GM19438 (cell line): ENCODE results near the gene SOWAHA.
"Not testable (repeated sequence)": the region's sequence is repeated elsewhere in the genome, so short reads cannot be mapped to it uniquely, and the experiment has no call there.

Source experiments
- ATAC-seq: cut with Tn5 transposase; IDR thresholded peaks from one replicate; pipeline ENCODE4 v1.9.1; 2021; ENCODE audit warnings: low read depth; ENCODE audit not compliant: unreplicated experiment

The SOWAHA gene

DNA sequence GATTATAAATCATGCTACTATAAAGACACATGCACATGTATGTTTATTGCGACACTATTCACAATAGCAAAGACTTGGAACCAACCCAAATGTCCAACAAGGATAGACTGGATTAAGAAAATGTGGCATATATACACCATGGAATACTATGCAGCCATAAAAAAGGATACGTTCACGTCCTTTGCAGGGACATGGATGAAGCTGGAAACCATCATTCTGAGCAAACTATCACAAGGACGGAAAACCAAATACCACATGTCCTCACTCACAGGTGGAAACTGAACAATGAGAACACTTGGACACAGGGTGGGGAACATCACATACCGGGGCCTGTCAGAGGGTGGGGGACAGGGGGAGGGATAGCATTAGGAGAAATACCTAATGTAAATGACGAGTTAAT, 7.2 kb upstream of the SOWAHA start:
- not testable (repeated sequence) for ATAC-seq

DNA sequence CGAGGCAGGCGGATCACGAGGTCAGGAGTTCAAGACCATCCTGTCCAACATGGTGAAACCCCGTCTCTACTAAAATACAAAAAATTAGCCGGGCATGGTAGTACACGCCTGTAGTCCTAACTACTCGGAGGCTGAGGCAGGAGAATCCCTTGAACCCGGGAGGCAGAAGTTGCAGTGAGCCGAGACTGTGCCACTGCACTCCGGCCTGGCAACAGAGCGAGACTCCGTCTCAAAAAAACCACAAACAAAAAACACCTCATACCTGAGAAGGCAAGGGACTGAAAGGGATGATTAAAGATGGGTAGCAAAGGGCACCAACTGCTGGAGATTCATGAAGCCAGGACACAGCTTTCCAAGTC, 6.3 kb upstream of the SOWAHA start:
- not testable (repeated sequence) for ATAC-seq

DNA sequence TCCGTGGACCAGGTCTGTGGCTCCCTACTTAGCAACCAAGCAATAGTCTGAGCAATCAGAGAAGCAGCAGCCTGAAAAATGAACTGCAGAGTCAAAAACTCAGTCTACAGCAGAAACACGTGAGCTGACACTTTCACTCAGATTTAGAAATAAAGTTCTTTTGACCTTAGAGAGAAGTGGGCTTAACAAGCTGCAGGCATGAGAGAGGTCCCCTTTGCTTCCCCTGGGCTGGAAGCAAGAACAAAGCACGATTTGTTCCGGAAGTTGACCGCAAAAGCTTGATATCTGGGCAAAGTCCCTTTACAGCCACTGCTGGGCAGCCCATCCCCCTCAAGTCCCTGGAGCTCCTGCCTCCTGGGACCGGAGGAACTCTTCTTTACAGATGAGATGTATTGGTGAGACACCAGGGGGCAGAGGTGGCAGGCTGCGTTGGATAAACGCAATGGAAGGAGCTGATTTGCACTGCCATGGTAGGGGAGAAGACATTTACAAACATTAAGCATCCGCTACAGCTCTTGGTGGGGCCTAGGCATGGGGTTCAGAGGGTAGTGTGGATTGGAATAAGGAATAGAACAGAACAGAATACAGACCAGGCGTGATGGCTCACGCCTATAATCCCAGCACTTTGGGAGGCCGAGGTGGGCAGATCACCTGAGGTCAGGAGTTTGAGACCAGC, 5.8 kb upstream of the SOWAHA start:
- no peak for ATAC-seq

DNA sequence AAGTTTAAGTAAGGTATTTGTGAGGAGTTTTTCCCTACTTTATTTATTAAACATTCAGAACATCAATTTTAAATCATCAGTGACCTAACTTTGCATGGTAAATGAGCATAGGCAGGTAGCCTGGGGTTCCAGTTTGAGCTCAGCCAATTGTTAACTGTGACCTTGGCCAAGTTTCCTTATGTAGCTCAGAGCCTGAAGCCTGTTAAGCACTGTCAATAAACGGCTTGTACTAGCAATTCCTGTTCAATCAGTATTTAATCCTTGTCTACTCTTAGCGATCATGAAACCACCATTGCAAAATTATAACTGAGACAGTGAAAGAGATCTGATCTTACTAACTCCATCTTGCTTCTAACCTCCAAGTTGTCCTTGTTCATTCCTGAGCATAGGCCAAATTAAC, 4.7 kb upstream of the SOWAHA start:
- ATAC-seq, result no peak

DNA sequence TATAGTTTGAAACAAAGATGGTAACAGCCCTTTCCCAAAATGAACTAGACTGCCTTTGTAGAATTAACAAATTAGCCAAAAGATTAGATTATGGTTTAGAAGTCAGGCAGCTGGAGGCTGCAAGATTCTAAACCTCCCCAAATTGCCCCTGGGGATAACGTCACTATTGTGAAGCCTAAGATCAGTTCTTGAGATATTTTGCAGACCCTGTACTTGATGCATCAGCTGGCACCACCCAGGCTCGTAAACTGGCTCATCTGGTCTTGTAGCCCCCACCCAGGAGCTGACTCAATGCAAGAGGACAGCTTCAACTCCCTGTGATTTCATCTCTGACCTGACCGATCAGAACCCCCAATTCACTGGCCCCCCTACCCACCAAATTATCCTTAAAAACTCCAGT, 4.2 kb upstream of the SOWAHA start:
- no peak for ATAC-seq

DNA sequence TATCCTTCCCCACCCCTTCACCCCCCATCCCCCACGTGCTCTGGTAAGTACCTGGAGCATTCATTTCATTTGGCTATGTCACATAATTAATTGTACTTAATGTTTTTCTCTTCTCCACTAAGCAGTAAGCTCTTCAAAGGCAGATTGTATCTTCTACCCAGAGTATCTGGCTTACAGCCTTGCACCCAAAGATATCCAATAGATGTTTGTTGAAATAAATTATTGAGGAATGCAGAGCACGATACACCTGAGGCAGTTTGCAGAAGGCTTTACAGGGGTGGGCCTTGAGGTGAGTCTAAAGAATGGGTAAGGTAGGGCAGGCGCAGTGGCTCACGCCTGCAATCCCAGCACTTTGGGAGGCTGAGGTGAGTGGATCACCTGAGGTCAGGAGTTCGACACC, 2.5 kb upstream of the SOWAHA start:
- no peak for ATAC-seq

DNA sequence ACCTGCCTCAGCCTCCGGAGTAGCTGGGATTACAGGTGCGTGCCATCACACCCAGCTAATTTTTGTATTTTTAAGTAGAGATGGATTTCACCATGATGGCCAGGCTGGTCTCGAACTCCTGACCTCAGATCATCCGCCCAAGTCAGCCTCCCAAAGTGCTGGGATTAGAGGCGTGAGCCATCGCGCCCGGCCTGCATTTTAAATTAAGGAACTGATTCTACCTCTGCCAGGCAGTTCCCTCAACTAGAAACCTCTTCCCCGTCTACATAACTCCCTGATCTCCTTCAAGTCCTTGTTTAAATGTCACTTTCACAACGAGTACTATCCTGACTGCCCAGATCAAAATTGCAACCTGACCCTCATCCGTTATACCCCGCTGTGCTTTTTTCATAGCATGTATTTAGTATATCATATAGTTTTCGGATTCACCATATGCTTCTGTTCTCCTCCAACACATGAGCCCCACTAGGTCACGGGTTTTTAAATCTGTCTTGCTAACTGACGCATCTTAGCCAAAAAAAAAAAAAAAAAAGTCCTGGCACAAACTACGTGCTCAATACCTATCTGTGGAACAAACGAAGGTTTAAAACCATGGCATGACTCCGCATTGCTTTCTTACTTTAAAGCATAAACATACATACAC, 858 bp upstream of the SOWAHA start:
- no peak for ATAC-seq

DNA sequence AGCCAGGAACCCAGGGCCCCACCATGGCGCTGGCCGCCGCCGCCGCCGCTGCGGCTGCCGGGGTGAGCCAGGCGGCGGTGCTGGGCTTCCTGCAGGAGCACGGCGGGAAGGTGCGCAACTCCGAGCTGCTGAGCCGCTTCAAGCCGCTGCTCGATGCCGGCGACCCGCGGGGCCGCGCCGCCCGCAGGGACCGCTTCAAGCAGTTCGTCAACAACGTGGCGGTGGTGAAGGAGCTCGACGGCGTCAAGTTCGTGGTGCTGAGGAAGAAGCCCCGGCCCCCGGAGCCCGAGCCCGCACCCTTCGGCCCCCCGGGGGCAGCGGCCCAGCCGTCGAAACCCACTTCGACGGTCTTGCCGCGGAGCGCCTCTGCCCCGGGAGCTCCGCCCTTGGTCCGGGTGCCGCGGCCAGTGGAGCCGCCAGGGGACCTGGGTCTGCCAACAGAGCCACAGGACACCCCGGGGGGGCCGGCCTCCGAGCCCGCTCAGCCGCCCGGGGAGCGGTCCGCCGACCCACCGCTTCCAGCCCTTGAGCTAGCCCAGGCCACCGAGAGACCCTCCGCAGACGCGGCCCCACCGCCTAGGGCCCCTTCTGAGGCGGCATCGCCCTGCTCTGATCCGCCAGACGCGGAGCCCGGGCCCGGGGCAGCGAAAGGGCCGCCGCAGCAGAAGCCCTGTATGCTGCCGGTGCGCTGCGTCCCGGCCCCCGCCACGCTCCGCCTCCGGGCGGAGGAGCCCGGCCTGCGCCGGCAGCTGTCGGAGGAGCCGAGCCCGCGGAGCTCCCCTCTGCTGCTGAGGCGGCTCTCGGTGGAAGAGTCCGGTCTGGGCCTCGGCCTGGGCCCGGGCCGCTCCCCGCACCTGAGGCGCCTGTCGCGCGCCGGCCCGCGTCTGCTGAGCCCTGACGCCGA, 749 bp downstream of the SOWAHA start:
- ATAC-seq, result no peak

DNA sequence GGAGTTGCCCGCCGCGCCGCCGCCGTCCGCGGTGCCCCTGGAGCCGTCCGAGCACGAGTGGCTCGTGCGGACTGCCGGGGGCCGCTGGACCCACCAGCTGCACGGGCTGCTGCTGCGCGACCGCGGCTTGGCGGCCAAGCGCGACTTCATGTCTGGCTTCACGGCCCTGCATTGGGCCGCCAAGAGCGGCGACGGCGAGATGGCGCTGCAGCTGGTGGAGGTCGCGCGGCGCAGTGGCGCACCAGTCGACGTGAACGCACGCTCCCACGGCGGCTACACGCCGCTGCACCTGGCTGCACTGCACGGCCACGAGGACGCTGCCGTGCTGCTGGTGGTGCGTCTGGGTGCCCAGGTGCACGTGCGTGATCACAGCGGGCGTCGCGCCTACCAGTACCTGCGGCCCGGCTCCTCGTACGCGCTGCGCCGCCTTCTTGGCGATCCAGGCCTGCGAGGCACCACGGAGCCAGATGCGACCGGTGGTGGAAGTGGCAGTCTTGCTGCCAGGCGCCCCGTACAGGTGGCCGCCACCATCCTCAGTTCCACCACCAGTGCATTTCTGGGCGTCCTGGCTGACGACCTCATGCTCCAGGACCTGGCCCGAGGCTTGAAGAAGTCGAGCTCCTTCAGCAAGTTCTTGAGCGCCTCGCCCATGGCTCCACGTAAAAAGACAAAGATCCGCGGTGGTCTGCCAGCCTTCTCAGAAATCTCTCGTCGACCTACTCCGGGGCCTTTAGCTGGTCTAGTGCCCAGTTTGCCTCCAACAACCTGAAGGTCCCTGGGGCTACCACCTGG, 1.6 kb downstream of the SOWAHA start:
- ATAC-seq, result no peak

DNA sequence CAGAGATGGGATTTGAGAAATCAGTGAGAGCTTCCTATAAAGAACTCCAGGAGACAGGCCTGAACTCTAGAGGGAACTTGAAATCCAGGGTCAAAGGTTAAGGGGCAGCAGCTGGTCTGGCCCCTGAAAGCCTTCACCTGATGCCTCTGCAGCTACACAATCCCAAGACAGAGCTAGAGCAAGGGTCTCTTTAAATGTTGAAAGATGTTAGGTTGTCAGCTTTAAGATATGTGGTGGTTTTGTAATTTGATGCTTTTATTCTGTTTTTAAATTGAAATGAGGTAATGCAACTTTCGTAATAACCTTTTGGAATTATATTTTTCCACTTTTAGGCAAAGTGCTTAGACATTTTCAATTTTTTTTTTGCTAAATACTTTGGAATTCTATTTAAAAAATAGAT, 2.4 kb downstream of the SOWAHA start:
- ATAC-seq, result no peak

DNA sequence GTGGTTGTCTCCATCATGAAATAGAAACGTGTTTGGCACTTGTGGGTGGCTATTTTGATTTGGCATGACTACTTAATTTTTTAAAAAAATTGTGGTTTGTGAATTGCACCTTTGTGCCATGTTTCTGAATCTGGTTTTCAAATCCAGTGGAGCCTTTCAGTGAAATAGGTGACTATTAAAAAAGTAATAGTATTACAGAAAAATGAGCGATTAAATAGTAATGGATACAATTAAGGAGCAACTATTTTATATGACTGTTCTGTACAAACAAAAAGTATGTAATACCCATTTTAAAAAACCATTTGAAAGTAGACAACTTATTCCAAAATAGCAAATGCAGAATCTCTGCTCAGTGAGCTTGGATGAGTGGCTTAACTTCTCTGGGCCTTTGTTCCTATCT, 3.0 kb downstream of the SOWAHA start:
- ATAC-seq, result no peak

DNA sequence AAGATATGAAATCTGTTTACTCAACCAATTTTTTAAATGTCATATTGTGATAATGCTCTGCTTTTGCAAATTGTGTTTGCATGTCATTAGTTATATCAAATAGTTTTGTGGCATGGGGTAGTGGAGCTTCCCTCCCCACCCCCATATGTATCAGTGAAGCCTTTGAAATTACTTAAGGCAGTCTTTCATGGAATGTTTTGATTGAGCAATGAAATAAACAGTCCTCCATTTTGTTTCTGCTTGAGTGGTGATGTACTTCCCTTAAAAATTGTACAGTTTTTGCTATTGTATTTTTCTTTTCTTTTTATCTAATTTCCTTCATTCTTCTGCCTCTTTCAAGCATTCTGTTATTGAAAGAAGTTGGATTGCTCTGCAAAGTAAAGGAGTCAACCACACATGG, 3.5 kb downstream of the SOWAHA start:
- no peak for ATAC-seq

DNA sequence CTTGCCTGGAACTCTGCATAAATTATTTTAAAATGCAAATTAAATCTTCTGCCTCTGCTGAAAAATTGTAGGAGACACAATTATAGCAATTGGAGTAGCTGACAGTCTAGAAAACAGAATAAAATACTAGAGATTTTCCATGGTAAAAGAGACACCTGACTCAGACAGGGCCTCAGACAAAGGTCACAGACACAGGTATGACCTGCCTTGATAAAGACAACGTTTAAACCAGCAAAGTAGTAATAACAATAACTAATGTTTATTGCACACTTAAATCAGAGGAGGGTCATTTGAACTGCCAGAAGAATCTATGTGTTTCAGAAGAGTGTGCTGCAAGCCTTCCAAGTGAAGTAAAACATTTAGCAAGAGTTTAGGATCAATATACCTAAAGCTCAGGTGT, 3.9 kb downstream of the SOWAHA start:
- ATAC-seq, result no peak

DNA sequence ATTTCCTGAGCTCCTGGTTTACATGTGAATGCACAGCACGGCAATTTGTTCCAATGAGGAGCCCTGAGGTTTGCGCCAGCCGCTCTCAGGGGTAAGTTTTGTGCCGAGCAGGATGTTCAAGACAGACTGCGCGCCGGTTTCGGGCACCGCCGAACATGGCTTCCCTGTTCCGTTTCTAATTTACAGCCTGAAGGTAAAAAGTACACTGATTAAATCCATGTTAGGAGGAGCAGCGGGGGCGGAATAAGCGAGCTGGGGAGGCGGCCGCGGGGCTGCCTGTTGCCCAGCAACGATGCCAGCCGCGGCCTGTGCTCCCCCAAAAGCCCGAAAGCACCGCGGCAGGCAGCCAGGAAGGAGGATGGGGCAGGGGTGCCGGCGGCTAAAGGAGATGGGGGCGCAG, 6.4 kb downstream of the SOWAHA start:
- ATAC-seq, result no peak

DNA sequence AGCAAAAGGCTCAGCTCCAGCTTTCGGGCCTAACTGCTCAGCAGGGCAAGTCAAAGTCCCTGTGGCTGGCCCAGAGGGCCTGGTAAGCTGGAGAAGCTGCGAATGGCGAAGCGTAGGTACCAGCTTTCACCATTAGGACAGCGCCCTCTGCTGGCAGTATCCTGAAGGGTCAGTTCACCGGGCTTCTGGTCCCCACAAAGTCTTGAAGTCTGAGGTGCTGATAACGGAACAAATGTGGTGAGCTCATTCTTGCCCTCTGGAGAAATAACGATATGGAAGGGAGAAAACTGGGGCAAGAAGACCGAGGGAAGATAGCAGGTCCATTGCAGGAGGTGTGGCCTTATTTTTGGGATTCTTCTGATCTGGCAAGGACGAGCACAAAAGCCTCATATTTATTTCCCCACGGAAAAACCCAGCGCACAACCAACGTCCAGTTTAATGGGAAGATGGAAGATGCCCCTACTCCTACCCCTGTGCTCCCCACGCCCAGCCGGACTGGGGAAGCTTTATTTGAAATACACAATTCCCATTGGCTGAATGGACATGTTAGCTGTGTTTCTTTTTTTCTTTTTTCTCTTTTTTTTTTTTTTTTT, 7.2 kb downstream of the SOWAHA start:
- no peak for ATAC-seq

DNA sequence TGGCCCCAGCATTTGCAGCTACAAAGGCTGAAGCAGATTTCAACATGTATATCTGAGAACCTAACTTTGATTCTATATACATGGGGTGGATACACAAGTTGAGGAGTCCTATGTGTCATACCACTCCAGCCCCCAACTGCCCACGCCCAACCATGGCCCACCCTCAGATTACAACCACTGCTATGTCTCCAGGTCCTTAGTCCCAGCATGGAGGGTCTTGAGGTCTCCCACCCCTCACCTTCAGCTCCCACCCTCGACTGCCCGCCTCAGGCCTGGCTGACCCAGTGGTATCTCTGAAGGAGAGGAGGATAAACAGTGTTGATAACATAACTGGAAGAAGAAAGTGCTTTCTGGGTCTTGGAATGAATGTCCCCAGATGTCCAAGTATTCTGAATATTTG, 8.2 kb downstream of the SOWAHA start:
- no peak for ATAC-seq

DNA sequence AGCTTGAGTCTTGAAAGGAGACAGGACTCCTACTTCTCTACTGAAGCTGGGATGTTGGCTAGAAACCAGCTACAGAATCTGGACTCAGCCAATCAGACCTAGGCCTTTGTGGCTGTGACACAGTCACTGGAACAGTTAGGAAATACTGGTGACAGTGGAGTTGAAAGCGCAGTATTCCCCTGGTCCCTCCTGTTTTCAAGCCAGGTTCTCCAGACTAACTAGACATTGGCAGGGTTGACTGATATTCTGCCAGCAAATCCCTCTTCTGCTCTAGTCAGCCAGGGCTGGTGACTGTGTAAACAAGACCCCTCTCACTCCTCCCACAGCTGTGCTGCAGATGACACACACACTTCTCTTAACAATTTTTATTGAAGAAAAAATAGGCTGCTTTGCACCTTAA, 8.7 kb downstream of the SOWAHA start:
- no peak for ATAC-seq

DNA sequence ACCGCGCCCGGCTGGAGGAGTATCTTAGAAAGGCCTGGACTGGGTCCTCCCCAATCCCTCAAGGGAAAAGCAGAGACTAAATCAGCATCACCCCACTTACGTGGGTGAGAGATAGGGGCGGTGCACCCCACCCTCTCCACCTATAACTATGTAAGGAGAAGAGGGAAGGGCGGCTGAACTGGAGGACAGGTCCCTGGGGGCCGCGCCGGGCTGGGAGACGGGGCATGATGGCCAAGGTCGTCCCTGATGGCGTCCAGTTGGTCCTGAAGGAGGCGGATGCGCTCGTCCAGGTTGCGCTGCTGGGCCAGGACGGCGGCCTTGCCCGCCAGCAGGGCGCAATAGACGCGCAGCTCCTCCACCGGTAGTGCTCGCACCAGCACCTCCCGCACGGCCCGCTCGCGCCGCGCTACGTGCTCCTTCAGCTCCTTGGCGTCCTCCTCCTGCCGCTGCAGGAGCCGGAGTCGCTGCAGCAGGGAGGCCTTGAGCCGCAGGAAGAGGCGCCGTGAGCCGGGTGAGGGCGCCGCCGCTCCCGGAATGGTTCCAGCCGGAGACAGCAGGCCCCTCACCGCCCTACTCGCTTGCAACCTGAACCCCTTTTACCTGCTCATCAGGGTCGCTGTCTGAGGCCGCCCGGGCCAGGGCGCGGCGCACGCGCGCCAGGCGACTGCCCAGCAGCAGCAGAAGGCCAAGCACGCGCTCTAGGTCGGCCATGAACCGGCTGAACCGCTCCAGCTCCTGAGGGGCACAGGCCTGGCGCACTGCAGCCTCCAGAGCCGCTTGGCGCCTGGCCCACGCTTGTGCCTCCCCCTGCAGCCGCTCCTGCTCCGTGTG, 9.8 kb downstream of the SOWAHA start:
- no peak for ATAC-seq

DNA sequence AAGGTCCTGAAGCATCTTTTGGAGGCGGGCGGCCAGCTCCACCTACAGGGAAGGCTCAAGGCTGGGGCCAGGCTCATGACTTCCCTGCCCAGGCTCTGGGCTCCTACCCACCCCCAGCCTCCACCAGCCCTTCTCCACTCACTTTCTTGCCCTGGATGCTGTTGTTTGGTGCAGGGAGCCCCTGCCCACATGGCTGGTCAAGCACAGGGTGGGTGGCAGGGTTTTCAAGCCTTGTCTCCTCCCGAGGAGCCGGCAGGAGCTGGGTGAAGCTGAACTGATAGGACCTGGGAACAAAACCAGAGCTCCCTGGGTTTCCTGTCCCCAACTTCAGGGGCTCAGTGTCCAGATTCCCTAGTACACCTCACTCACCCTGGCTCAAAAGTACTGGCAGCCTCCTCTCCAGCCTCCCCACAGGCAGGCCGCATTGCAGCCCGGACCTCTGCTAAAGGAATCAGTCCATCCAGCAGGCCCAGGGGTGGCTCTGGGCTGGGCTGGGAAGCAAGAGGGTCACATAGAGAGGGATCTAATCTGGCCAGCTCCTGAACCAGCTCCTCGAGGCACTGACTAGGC, 10.5 kb downstream of the SOWAHA start:
- ATAC-seq, result no peak
